GM12878 (cell line): ENCODE data around the gene ZNF687. TPM values are rescaled to one million over a fixed set of nuclear protein-coding genes. Genes with fewer than 3 reads are reported as not detected.

ENCODE experiments used
- ATF7 ChIP-seq: fragments of 450-650 bp; IDR thresholded peaks from 2 replicates; pipeline ENCODE4 v1.6.1; 2016; ENCODE audit warnings: low read depth, mild to moderate bottlenecking
- BCLAF1 ChIP-seq: fragments of 450-650 bp; IDR thresholded peaks from 2 replicates; pipeline ENCODE4 v1.6.1; 2017; ENCODE audit warnings: antibody characterized with exemption, mild to moderate bottlenecking, moderate library complexity
- CEBPB ChIP-seq, 2 experiments: fragments of 150-350 bp in 1 of 2; IDR thresholded peaks; 2 replicates each; pipeline ENCODE4 v1.6.1; 2012 to 2014; ENCODE audit warnings: low read depth in 2 of 2, low read length in 2 of 2, borderline replicate concordance in 1 of 2, inconsistent platforms in 1 of 2
- CEBPZ ChIP-seq: fragments of 150-350 bp; IDR thresholded peaks from 2 replicates; pipeline ENCODE4 v1.6.1; 2016; ENCODE audit warnings: low read depth, low read length
- DPF2 ChIP-seq: fragments of 450-650 bp; IDR thresholded peaks from 2 replicates; pipeline ENCODE4 v1.6.1; 2017; ENCODE audit warnings: mild to moderate bottlenecking
- HDGF ChIP-seq: fragments of 450-650 bp; IDR thresholded peaks from 2 replicates; pipeline ENCODE4 v1.6.1; 2016; ENCODE audit warnings: antibody characterized with exemption
- MXI1 ChIP-seq: fragments of 150-350 bp; IDR thresholded peaks from 2 replicates; pipeline ENCODE4 v1.6.1; 2011; ENCODE audit warnings: low read depth, mild to moderate bottlenecking, inconsistent platforms, low read length, improper control_type of control experiment
- NFXL1 ChIP-seq: fragments of 450-650 bp; IDR thresholded peaks from 2 replicates; pipeline ENCODE4 v1.6.1; 2017; ENCODE audit warnings: antibody characterized with exemption, mild to moderate bottlenecking, borderline replicate concordance
- PKNOX1 ChIP-seq: fragments of 450-650 bp; IDR thresholded peaks from 2 replicates; pipeline ENCODE4 v1.6.1; 2016; ENCODE audit warnings: mild to moderate bottlenecking
- RUNX3 ChIP-seq: IDR thresholded peaks from 2 replicates; pipeline ENCODE4 v1.6.1; 2012; ENCODE audit warnings: low read length, inconsistent platforms
- SIN3A ChIP-seq: IDR thresholded peaks from 2 replicates; pipeline ENCODE4 v1.6.1; 2012; ENCODE audit warnings: low read depth, low read length, improper control_type of control experiment
- SKIL ChIP-seq: fragments of 450-650 bp; IDR thresholded peaks from 2 replicates; pipeline ENCODE4 v1.6.1; 2017; ENCODE audit warnings: mild to moderate bottlenecking, low read depth, inconsistent platforms; ENCODE audit not compliant: poor library complexity, severe bottlenecking
- SMAD5 ChIP-seq: IDR thresholded peaks from 2 replicates; pipeline ENCODE4 v1.6.1; 2016; ENCODE audit warnings: antibody characterized with exemption, low read depth
- SREBF2 ChIP-seq: IDR thresholded peaks from 2 replicates; pipeline ENCODE4 v1.6.1; 2012; ENCODE audit warnings: mild to moderate bottlenecking, low read length
- STAT3 ChIP-seq: IDR thresholded peaks from 2 replicates; pipeline ENCODE4 v1.6.1; 2011; ENCODE audit warnings: low read depth, low read length, improper control_type of control experiment
- WRNIP1 ChIP-seq: IDR thresholded peaks from 2 replicates; pipeline ENCODE4 v1.6.1; 2011; ENCODE audit warnings: low read depth, low read length, improper control_type of control experiment, borderline replicate concordance
- YY1 ChIP-seq: IDR thresholded peaks from 2 replicates; pipeline ENCODE4 v1.6.1; 2011; ENCODE audit warnings: low read depth, mild to moderate bottlenecking, low read length
- ZBTB33 ChIP-seq: fragments of 450-650 bp; IDR thresholded peaks from 2 replicates; pipeline ENCODE4 v1.6.1; 2017; ENCODE audit warnings: mild to moderate bottlenecking
- polyA plus RNA-seq, 11 experiments: library from polyadenylated mRNA; depleted of rRNA in 4 of 11; unstranded in 6 of 11; stranded (reverse) in 5 of 11; fragments of >200 nt; fragmentation: Nextera tagmentation in 4 of 11; fragmentation: Illumina TruSeq in 1 of 11; extraction: Ambion mirVana in 4 of 11; extraction: Trizol in 1 of 11; gene quantifications; 1 replicate in 1 of 11; 2 replicates in 10 of 11; pipeline versions ENCODE4 v1.2.1 to v1.2.3, GENCODE V29; 2011 to 2016; ENCODE audit warnings: inconsistent platforms in 2 of 11, missing spikeins in 2 of 11, low read depth in 1 of 11
- total RNA-seq, 4 experiments: library from RNA; depleted of rRNA in 3 of 4; stranded (reverse); fragments of >200 nt in 3 of 4; fragmentation: Illumina TruSeq in 1 of 4; extraction: Trizol in 1 of 4; gene quantifications; 2 replicates each; pipeline versions ENCODE4 v1.2.1 to v1.2.3, GENCODE V29; 2013 to 2021

Gene ZNF687
- total and polyA plus RNA-seq, 10 of the 15 experiments (the other 5 are each of a cell fraction or from before 2014, with no cell fraction given): 0.08 to 30.9 (median 9.9) TPM

GRCh38 chr1:151281969-151282882 is at the start of gene ZNF687 (continued):
- TF ChIP-seq BCLAF1 (no peak), CEBPB (IDR thresholded peaks at IDR 0.05; ENCODE audit: borderline replicate concordance in 1 of 2, low read depth in 2 of 2, low read length in 2 of 2) (no peak), CEBPZ (peak; percentile 99), PKNOX1 (peak; percentile 100), ZBTB33 (peak; percentile 88; the same call in 1 of the 2 replicates), YY1 (peak; percentile 81), MXI1 (peak; percentile 4; the same call in 1 of the 2 replicates), SMAD5 (0 out of 2 replicates have a peak, but pooled peaks have one; percentile 2), DPF2 (peak; percentile 100), STAT3 (no peak), NFXL1 (no peak), HDGF (peak; percentile 97), SIN3A (0 out of 2 replicates have a peak, but pooled peaks have one; percentile 0), SKIL (peak; percentile 99), SREBF2 (no peak), RUNX3 (peak; percentile 64), WRNIP1 (no peak), ATF7 (no peak)
